Stomach (tissue), 4 donors: ENCODE measurements around the gene LRP1.

Source experiments
- EP300 ChIP-seq: sonication (generic); formaldehyde crosslinking; IDR thresholded peaks from one replicate; pipeline ENCODE4 v1.6.1; 2017; ENCODE audit warnings: antibody characterized with exemption
- POLR2A ChIP-seq, 4 donors: fragments of 450-650 bp; IDR thresholded peaks; one replicate each; pipeline ENCODE4 v1.6.1; 2016; ENCODE audit warnings: antibody characterized with exemption in 4 of 4, control low read depth in 2 of 4, mild to moderate bottlenecking in 1 of 4, moderate library complexity in 1 of 4
- TF ChIP-seq, protein P1 (sequence below), 7 experiments: fragments of 450-650 bp in 4 of 7; fragments of 200-600 bp in 3 of 7; sonication (generic) in 3 of 7; IDR thresholded peaks; one replicate each; pipeline ENCODE4 v1.5.1; 2016 to 2019; ENCODE audit warnings: antibody characterized with exemption in 7 of 7, control low read depth in 2 of 7, mild to moderate bottlenecking in 1 of 7

GRCh38 chr12:57185403-57185802 lies 57.1 kb downstream of the LRP1 start:
- TF ChIP-seq POLR2A (IDR thresholded peaks at IDR 0.05), result no peak
- TF ChIP-seq, protein P1, sequence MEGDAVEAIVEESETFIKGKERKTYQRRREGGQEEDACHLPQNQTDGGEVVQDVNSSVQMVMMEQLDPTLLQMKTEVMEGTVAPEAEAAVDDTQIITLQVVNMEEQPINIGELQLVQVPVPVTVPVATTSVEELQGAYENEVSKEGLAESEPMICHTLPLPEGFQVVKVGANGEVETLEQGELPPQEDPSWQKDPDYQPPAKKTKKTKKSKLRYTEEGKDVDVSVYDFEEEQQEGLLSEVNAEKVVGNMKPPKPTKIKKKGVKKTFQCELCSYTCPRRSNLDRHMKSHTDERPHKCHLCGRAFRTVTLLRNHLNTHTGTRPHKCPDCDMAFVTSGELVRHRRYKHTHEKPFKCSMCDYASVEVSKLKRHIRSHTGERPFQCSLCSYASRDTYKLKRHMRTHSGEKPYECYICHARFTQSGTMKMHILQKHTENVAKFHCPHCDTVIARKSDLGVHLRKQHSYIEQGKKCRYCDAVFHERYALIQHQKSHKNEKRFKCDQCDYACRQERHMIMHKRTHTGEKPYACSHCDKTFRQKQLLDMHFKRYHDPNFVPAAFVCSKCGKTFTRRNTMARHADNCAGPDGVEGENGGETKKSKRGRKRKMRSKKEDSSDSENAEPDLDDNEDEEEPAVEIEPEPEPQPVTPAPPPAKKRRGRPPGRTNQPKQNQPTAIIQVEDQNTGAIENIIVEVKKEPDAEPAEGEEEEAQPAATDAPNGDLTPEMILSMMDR (IDR thresholded peaks at IDR 0.05), result no peak
- TF ChIP-seq EP300, result no peak
